ENCODE results near the gene ARHGAP15.
A peak's percentile ranks its signal among the peaks of the same experiment; 100 is the strongest.

ARHGAP15 gene

GRCh38 chr2:143280097-143280757 is 151.0 kb downstream of the ARHGAP15 start:
- no peak for DNase-seq

- DNase-seq, result peak; percentile 30
Observed at GRCh38 chr2:143282684-143283083, 153.5 kb downstream of the ARHGAP15 start.

DNA sequence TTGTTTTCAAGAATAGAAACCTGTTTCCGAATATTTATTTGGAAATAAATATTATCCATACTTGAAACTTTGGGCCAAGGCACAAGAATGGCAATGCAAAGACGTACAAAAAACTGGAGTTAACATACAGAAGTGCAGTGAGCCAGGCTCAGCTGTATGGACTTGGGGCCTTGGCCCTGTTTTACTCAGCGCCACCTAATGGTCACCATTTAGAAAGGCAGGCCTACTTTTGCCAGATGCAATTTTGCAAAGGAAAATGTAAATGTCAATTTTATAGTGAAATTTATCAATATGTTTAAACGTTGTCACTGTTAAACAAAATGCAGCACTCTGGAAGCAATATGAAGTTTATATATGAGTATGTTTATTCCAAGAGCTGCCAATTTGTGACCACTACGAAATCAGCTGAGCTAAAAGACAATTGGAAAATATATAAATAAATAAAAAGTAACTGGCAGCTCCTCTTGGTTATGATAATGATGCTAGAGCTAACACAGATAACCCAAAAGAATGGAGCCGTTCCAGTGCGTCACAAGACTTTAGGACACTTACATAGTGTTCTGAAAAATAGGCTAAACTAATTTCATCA is 155.0 kb downstream of the ARHGAP15 start:
- peak; percentile 87 for DNase-seq

DNA sequence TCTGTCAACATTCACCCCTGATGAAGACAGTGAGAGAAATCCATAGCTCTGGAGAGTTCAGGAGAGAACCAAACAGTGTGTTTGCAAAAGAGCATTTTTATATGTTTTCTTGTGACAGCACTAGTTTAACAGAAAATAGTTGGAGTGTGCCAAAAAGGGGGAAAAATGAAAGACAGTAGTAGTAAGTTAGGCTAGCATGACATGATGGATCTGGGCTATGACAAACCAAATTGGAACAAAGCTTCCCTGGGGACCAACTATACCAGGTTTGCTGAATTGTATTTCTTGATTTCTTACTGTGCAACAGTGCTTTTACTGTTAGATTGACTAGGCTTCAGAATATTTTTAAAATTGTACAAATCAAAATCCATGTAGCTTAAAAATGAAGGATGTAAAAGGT is 159.8 kb downstream of the ARHGAP15 start:
- no peak for DNase-seq

GRCh38 chr2:143290221-143290620 is 161.0 kb downstream of the ARHGAP15 start:
- DNase-seq, result no peak

- no peak for DNase-seq
Observed at GRCh38 chr2:143294068-143294467, 164.8 kb downstream of the ARHGAP15 start.

DNA sequence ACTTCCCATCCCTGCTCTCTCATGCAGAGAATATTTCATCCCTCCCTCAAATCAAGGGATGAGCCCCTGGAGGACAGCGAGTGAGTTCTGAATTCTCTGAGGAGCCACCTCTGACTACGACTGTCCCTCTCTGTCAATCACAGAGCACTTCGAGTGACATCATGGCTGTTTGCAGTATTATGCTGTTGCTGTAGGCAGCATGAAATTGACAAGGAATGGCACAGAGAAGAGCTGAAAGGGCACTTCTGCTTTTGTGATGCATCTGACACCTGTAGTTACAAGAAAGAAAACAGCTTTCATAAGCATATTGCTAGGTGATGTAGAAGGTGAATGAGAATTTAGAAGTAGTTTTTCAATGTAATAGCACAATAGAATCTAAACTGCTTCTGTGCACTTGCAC is 166.9 kb downstream of the ARHGAP15 start:
- DNase-seq, result no peak

DNA sequence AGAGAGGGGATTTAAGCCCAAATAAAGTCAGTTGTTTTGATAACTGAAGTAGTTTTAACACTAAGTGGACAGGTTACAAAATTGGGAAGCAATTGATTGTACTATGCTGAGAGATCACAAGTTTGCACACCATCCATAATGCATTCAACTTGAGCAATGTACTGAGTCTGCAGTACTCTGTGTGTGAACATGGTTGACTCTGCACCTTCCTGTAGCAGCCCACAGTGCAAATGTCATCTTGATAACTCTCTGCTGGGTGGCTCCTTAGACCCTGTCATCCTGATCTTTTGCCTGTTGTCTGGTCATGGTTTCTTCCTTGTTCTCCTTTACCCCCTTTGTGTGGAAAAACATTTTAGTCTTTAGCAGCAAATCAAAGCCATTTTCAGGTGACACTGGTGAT is 168.0 kb downstream of the ARHGAP15 start:
- DNase-seq, result no peak

- DNase-seq, result no peak
Observed at GRCh38 chr2:143300536-143300935, 171.3 kb downstream of the ARHGAP15 start.

- DNase-seq, result no peak
Observed at GRCh38 chr2:143311426-143311825, 182.2 kb downstream of the ARHGAP15 start.

DNA sequence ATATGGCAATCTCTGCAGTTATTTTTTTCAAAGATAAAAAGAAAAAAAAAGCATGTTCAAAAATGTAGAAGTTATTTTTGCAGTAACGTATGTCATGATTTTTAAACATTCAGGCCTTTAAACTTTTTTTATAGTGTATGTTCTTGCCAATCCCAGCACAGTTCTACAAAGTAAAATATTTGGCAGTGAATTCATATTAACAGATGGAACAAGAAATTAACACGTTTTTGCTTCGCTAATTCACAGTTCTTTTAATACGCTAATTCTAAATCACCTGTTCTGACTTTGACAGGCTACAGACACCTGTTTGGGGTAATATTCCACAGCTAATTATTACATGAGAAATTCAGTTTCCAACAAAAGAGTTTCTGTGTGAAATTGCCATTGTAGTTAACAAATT is 183.2 kb downstream of the ARHGAP15 start:
- no peak for DNase-seq

- no peak for DNase-seq
Observed at GRCh38 chr2:143313861-143314260, 184.6 kb downstream of the ARHGAP15 start.

GRCh38 chr2:143321994-143322393 is 192.8 kb downstream of the ARHGAP15 start:
- DNase-seq, result peak; percentile 94

DNA sequence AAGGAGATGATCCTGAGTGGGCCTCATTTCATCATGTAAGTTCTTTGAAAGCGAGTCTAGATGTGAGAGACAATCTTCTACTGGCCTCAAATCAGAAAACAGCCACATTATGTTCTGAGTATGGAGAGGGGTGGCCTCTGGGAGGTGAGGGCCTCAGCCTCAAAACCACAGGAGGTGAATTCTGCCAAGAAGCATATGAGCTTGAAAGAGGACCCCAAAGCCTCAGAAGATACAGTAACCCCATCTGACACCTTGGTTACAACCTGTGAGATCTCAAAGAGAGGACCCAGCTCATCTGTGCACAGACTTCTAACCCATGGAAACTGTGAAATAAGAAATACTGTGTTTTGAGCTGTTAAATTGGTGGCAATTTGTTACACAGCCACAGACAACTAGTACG is 200.1 kb downstream of the ARHGAP15 start:
- DNase-seq, result no peak

- no peak for DNase-seq
Observed at GRCh38 chr2:143333168-143333791, 204.1 kb downstream of the ARHGAP15 start.

DNA sequence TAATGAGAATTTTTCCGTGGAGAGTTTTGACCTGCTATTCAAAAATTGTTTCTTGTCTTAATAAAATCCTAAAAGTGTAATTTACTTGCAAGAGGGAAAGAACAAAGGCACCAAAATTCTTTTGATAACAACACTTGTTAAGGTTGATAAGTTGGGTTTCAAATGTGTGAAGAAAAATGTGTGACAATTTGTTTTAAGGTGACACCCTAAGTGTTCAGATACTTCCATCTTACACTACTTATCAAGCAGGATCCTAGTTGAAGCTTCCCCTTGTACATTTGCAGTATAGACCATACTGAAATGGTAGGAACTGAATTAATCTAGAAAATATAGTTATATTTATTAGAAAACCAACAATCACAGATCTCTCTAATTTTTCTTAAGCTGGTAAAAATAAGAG is 204.6 kb downstream of the ARHGAP15 start:
- DNase-seq, result no peak

DNA sequence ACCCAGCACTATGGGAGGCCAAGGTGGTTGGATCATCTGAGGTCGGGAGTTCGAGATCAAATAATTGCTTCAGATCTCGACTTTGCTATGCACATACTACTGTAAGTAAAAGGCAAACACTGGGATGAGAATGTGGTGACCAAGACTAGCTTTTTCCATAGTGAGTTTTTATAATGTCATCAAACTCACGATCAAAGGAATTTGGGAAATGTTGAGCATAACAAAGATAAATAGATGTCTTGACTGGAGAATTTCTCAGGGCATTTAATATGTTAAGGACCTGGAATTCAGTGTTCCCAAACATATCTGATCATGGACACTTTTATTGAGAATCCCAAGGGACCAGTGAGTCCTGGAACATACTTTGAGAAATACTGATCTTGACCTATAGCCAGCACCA is 205.6 kb downstream of the ARHGAP15 start:
- no peak for DNase-seq

DNA sequence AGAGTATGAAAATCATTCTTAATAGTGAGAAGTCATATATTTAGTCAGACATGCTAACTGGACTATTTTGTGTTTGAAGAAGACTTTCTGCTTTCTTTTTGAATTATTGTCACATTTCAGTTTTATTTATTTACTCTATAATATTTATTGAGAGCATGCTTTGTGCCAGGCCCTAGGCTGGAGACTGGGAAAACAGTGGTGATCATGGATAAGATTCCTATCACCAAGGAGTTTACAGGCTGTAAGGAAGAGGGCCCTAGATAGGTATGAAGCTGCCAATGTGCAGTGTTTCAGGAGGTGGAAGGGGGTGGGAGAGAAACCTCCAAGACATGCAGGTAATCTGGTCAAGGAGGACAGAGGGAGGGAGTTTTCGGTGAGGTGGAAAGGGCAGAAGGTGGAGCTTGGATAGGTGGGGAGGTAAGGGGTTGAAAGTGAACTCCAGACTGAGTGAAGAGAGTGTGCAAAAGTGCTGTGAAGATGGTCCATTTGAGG is 207.5 kb downstream of the ARHGAP15 start:
- no peak for DNase-seq

DNA sequence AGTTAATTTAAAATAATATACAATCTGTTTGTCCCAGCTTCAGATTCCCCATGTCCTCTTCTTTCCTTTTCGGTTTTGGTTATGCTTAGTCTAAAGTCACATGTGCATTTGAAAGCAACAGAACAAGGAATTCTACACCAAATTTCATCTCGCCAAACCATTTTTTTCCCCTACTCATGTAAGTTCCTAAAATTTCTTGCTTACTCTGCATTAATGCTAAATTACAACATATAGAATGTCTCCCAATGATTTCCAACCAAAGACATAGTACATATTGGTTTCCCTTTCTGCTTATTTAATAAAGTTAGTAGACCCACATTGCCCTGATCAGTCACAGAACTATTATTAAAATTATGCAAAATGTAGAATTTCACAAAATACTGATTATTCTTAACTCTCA is 212.3 kb downstream of the ARHGAP15 start:
- DNase-seq, result no peak

DNA sequence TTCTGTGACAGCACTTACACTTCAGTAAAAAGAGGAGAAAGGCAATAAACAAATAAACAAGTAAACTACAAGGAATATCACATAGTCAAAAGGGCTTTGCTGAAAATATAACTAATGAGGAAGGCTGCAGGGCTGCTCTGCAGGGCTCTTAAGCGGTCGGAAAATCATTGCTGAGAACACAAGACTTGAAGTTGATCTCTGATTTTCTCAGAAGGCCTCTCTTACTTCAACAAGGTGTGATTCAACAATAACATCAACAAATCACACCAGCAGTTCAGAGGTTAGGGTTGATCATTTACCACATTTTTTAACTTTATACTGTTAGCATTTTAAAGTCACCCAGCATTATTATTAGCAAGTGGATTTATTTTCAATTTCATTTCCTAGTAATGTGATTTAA is 215.6 kb downstream of the ARHGAP15 start:
- DNase-seq, result no peak

DNA sequence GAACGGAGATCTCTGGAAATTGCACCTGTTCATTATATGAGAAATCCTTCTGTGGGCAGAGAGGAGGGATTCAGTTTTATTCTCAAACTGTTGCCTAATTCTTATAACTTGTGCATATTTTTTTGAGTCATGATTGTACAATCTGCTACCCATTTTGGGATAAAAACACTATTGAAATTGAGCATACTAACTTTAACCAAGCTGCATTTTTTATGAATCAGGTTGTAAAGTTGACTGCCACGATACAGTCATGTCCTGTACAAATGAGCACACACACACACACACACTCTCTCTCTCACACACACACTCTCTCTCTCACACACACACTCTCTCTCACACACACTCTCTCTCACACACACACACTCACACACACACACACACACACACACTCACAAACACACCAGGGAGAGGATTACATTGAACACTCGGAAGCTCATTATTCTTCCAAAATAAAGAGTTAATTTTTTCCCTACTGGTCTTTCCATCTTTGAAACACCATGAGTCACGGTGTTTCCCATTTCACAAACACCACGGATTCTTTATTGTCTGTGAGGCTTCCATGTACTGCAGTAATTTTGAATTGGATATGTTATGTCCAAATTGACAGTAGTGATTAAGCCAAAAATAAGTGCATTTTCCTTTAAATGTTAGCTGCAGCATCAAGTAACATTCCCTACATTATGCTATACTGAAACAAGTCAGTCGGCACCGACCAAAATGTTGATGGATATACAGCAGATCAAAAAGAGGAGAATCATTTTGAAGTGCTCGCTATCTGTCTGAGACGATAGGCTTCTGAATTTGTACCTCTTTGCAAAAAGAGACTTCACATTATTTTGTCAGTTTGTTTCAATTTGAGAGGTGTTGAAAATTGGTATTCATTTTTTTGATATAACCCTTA is 216.9 kb downstream of the ARHGAP15 start:
- DNase-seq, result no peak

DNA sequence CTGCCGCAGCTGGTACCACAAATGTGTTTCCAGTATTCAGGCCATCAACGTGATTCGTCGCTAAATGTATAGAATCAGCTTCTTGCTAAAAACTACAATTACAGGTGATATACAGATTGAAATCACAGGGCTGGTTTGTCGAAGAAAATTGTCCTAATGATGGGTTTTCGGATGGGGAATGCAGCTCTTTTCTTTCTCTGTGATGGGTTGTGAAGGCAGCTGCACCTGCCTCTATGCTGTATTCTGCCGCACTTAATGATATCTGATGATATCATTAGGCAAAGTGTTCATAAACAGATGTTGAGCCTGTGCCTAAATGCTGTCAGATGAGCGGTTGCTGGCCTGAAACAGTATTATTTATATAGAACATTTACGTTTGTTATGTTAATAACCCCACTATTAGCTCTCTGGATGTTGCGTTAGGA is 218.1 kb downstream of the ARHGAP15 start:
- no peak for DNase-seq

- no peak for DNase-seq
Observed at GRCh38 chr2:143347901-143348414, 218.7 kb downstream of the ARHGAP15 start.

All from hematopoietic multipotent progenitor cell treated with erythropoietin and hydrocortisone succinate and interleukin-3 and kit ligand, for 6 days (in vitro differentiated cells).